ENCODE data around the gene DDX39A. TPM values are rescaled to one million over a fixed set of nuclear protein-coding genes. Genes with fewer than 3 reads are reported as not detected.
"Not testable (repeated sequence)": the region's sequence is repeated elsewhere in the genome, so short reads cannot be mapped to it uniquely, and the experiment has no call there.

Gene DDX39A
- total RNA-seq, 1 donor from 2014 or later = 59.6 TPM

DNA sequence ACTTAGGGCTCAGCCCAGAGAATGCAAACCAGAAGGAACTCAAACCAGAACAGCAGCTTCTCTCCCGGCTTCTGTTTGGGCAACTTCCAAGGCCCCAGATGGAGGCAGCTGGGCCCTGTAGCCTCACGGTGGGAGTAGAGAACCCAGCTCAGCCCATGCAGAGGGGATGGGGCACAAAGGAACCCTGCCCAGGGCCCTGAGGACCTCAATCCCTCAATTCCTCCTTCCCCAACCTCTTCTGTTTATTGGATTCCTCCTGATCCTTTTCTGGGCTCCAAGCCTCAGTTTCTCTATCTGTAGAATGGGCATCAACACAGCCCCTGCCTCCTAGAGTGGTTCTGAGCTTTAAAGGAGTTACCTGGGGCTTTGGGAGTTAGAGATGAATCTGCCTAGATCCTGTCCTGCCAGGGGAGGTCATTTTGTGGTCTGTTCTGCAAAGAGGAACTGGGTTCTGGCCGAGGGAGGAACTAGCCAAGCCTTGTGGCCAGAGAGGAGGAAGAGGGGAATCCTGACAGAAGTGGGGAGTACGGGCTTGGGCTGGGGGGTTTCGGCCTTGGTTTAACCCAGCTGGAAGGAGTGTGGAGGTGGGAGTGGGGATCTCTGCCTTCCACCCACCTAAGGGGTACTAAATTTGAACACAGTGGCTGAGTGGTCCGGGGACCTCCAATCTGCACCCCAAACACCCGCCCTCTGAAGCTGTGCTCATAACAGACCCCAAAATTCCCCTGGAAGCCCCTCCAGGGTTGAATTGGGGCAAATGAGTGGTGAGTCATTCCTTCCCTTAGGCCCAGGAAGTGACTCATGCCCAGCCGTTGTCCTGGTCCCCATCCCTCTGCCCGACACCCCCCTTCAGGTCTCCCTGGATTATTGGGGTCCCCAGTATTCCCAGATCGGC, 35.2 kb downstream of the DDX39A start:
- ATAC-seq = no peak

DNA sequence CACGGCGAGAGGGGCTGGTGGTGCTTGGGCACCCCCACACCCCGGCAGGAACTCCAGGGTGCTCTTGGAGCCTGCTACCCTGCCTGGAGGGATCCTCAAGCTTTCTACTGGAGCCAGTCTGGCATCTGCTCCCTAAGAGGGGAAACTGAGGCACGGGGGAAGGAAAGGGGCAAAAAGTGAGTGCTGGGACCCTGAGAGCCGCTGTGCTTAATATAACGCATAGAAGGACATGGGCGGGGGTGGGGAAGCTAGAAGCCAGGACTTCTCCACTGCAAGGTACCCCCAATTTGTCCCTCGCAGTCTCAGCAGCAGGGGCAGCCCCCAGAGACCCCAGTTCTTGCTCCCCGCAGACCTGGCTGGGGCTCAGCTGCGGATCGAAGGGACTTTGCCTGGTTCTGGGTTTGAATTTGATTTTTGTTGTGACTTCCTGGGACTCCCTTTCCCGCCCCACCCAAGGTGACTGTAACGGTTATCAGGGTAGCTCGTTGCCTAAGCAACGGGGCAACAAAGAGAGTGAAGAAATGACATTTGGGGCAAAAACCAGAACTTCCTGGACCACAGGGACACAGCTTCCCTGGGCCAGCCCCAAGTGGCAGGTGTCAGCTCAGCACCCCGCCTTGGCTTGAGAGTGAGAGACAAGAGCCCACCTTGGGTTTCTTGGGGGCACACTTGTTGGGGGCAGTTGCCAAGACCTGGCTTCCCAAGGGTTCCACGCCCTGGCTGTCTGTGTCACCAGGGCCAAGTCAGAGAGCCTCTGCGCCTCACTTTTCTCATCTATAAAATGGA, 37.3 kb downstream of the DDX39A start:
- peak; percentile 21 for ATAC-seq

DNA sequence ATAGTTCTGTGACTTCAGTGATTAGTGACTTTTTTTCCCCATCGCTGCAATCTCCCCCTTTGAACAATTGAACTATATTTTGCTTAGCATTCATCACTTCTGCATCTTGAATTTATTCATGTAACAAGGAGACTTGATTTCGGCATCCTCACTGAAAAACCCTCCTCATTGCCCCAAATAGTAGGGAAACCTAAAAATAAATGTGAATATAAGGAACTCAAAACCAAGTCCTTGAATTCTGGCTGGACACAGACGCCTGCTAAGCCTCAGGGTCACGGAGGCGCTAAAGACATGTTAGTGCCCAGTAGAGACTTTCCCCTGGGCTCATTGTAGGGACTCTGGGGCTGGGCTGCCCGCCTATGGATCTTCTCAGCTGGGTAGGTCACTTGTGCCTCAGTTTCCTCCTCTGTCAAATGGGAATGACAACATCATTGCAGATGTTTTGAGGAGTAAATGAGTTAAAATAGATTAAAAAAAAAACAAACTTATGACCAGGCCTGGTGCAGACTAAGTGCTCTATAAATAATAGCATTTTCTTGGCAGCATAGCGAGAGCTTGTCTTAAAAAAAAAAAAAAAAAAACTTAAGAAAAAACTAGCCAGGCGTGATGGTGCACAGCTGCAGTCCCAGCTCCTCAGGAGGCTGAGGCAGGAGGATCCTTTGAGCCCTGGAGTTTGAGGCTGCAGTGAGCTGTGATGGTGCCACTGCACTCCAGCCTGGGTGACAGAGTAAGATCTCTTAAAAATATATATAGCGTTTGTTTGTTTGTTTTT, 39.7 kb downstream of the DDX39A start:
- no peak for ATAC-seq

DNA sequence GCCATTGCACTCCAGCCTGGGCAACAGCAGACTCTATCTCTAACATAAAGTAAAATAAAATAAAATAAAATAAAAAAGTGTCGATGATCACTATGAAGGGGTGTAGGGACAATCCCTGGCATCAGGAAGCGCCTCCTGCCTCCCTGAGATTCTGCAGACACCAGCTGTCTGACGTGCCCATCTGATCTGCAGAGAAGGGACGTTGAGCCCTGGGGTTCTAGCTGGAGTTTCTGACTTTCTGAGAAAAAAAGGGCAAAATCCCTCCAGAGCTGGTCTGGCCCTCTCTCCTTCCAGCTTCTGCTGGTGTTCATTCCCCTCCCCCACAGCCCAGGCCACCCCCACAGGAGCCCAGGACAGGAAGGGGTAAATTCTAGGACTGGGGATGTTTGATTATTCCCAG, 40.3 kb downstream of the DDX39A start:
- no peak for ATAC-seq

DNA sequence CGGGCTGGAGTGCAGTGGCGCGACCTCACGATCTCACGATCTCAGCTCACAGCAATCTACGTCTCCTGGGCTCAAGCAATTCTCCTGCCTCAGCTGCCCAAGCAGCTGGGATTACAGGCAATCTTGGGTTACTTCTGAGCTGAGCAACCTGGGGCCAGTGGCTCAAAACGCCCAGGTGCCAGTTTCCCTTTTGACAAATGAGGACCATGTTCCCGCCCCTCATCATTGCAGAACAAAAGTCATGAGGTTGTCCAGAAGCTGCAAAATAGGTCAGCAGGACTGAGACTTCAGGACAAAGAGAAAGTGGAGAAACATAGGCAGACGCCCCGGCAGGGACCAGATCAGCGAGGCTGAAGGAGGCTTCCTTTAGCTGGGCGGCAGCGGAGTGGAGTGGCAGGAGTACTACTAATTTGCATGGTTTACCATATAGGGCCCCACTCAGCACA, 41.2 kb downstream of the DDX39A start:
- no peak for ATAC-seq

DNA sequence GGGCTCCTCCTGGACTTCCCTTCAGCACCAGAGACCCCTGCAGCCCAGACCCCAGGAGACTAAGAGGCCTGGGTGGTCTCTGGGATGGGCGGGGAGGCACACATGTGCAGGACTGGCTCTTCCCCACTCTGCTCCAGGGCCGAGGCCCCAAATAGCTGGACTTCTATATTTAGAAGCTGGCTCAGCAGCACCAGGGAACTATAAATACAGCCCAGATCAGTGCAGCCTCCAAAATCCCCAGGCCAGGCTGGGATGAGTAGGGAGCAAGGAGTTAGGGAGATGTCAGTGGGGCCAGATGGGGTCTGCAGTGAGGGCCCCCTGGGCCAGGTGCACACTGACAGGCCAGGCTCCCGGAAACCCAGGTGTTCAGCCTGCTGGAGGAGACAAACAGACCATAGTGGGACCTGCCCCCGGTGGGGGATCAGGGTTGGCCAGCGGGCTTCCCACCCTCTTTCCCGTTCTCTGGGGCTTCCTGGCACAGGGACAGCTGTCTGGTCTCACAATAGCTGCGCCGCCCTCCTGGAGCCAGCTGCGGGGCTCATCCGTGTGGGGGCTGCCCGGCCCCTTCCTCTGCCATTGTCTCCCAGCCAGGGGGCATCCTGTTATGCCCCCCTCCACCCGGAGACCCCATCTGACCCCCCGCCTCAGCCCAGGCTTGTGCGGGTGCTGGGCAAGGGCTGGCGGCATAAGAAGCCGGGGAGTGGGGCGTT, 43.4 kb downstream of the DDX39A start:
- ATAC-seq = peak; percentile 40

DNA sequence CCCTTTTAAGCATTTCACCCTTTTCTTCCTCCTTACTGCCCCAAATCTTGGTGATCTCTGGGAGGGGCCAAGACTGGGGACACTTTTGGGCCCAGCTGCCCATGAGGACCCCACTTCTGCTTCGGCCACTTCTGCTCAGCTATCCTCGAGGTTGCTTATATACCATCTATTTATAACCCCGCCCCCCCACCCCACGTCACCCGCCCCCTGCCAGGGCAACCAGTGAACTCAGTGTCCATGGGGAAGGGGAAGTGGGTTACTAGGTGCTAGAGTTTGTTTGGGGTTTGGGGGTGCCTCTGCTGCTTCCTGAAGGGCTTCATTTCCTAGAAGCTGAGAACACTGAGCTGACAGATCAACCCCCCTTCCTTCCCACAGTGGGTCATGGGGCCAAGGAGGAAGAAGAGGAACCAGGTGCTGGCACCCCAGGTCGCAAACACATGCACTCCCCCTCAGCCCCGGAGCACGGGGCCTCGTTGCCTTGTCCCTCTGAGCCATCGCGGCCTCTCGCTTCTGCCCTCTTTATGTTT, 44.0 kb downstream of the DDX39A start:
- ATAC-seq = peak; percentile 67

DNA sequence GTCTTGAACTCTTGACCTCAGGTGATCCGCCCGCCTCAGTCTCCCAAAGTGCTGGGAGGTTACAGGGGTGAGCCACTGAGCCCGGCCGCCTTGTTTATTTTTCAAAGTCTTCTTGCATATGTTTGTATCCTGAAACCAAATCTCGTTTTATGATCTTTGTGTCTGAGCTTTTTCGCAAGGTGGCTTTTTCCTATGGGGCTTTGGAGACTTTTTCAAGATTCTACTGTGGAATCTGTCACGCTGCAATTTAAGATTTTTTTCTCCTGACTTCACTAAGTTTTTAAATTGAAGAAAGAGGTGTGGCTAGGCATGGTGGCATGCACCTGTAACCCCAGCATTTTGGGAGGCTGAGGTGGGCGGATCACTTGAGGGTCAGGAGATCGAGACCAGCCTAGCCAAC, 44.8 kb downstream of the DDX39A start:
- not testable (repeated sequence) for ATAC-seq

DNA sequence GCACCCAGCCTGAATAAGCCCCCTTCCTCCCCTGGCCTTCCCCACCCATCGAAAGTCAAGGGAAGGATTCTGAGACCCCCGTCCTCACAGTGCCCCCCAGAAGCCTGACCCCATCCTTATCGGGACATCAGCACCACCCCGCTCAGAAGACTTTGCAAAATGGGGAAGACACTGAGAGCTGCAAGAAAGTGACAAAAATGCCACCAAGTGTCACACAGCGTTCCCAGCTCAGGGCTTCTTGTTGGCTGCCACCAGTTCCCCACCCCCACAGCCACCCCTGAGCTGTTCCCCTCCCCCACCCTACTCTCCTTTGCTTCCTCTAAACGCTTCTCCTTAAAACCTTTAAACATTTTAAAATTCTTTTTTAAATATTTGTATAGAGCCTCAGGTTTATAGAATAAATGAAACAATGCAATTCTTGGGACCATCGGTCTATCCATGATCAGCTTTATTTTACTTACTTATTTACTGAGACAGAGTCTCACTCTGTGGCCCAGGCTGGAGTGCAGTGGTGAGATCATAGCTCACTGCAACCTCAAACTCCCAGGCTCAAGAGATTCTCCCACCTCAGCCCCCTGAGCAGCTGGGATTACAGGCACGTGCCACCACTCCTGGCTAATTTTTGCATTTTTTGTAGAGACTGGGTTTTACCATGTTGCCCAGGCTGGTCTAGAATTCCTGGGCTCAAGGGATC, 46.6 kb downstream of the DDX39A start:
- ATAC-seq = not testable (repeated sequence)

DNA sequence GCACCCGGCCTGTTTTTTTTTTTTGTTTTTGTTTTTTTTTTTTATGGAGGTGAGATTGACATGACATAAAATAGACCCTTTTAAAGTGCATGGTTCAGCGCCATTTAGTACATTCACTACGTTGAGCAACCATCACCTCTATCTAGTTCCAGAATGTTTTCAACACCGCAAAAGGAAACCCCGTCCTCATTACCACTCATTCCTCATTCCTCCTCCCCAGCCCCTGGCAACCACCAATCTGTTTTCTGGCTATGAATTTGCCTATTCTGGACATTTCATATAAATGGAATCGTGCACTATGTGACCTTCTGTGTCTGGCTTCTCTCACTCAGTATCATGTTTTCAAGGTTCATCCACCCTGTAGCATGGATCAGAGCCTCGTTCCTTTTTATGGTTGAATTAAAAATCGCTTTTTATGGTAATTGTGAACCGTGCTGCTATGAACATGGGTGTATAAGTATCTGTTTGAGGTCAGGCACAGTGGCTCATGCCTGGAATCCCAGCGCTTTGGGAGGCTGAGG, 47.8 kb downstream of the DDX39A start:
- no peak for ATAC-seq

DNA sequence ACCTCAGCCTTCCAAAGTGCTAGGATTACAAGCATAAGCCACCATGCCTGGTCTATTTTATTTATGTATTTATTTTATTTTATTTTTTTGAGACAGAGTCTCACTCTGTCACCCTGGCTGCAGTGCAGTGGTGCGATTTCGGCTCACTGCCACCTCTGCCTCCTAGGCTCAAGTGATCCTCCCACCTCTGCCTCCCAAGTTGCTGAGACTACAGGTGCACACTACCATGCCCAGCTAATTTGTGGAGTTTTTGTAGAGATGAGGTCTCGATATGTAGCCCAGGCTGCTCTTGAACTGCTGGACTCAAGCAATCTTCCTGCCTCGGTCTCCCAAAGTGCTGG, 48.2 kb downstream of the DDX39A start:
- ATAC-seq = no peak

DNA sequence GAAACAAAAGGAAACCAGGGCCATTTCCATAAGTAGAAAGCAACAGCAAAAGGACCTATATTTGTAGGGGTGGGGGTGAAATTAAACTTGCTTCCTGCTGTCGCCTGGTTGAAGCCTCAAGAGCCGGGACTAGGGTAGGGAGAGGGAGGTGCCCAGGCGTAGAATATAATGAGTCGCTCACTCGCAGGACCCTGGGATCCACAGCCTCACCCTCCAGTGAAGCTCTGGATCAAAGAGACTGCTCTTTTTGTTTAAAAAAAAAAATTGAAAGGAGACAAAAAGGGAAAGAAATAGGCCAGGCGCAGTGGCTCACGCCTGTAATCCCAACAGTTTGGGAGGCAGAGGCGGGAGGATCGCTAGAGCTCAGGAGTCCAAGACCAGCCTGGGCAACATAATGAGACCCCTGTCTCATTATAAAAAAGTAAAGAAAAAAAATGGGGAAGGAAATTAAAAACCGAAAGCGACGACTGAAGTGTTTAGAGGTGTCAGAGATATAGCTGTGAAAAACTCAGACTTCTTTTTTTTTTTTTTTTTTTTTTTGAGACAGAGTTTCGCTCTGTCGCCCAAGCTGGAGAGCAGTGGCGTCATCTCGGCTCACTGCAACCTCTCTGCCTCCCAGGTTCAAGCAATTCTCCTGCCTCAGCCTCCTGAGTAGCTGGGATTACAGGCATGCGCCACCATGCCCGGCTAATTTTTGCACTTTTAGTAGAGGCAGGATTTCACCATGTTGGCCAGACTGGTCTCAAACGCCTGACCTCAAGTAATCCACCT, 48.8 kb downstream of the DDX39A start:
- no peak for ATAC-seq

DNA sequence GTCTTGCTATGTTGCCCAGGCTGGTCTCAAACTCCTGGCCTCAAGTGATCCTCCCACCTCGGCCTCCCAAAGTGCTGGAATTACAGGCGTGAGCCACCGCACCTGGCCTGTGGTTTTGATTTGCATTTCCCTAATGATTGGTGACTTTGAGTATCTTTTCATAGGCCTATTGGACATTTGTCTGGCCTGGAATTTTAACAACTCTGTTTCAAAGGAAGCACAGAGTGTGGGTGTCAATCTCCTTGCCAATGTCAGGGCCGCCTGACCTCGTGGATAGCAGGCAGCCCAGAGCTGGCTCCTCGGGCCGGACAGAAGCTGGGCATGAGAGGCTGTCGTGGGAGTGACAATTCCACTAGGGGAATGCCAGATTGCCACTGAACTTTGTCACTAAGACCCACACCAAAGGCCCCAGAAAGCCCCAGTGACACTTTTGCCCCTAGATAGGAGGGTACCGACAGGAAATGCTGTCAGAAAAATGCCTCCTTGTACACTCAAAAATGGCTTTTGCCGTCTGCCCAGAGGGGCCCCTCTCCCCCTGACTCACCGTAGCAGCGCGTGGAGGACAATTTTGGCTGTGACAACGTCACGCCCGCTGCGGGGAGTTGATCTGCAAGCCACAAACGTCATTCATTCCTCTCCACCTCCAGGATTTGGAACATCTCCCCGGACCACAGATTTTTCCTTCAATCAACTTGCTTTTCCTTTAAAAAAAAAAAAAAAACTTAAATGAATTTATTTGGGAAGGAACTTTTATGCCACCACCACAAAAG, 49.6 kb downstream of the DDX39A start:
- ATAC-seq = no peak

DNA sequence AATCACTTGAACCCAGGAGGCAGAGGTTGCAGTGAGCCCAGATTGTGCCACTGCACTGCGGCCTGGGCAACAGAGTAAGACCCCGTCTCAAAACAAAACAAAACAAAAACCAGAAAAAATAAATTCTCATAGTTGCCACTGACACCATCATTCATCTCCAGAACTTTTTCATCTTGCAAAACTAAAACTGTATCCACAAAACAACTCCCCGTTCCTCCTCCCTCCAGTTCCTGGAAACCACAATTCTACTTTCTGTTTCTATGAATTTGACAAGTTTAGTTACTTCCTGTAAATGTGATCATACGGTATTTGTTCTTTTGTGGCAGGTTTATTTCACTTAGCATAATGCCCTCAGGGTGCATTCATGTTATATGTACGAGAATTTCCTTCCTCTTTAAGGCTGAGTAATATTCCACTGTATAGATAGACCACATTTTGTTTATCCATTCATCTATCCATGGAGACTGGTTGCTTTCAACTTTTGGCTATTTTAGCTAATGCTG, 51.1 kb downstream of the DDX39A start:
- ATAC-seq = no peak

DNA sequence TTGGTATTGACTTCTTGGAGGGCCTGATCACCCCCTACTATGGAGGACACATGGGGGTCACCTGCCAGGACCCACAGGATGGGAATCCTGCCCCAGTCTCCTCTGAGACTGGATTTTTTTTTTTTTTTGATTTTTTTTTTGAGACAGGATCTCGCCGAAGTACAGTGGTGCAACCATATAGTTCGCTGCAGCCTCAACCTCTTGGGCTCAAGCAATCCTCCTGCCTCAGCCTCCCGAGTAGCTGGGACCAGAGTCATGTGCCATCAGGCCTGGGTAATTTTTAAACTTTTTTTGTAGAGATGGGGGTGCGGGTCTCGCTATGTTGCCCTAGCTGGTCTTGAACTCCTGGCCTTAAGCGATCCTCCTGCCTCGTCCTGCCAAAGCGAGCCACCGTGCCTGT, 52.1 kb downstream of the DDX39A start:
- ATAC-seq = no peak

DNA sequence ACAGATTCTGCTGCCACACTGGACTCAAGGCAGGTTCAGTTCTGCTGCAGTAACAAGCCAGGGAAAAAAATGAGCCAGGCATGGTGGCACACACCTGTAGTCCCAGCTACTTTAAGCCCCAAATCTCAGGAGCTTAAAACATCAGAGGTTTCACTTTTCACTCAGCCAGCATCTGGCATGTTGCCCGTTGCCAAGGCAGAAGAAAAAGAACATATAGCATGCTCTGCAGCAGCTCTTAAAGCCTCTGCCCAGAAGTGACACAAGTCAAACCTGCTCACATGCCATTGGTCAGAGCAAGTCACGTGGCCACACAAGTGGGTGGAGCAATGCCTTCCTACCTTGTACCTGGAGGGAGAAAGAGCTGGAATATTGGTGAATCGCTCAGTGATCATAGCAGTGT, 52.6 kb downstream of the DDX39A start:
- peak; percentile 88 for ATAC-seq

DNA sequence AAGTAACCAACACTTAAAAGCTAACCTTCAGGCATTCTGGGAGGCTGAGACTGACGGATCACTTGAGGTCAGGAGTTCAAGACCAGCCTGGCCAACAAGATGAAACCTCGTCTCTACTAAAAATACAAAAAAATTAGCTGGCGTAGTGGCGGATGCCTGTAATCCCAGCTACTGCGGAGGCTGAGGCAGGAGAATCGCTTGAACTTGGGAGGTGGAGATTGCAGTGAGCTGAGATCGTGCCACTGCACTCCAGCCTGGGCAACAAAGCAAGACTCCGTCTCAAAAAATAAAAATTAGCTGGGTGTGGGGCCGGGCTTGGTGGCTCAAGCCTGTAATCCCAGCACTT, 55.1 kb downstream of the DDX39A start:
- ATAC-seq = not testable (repeated sequence)

DNA sequence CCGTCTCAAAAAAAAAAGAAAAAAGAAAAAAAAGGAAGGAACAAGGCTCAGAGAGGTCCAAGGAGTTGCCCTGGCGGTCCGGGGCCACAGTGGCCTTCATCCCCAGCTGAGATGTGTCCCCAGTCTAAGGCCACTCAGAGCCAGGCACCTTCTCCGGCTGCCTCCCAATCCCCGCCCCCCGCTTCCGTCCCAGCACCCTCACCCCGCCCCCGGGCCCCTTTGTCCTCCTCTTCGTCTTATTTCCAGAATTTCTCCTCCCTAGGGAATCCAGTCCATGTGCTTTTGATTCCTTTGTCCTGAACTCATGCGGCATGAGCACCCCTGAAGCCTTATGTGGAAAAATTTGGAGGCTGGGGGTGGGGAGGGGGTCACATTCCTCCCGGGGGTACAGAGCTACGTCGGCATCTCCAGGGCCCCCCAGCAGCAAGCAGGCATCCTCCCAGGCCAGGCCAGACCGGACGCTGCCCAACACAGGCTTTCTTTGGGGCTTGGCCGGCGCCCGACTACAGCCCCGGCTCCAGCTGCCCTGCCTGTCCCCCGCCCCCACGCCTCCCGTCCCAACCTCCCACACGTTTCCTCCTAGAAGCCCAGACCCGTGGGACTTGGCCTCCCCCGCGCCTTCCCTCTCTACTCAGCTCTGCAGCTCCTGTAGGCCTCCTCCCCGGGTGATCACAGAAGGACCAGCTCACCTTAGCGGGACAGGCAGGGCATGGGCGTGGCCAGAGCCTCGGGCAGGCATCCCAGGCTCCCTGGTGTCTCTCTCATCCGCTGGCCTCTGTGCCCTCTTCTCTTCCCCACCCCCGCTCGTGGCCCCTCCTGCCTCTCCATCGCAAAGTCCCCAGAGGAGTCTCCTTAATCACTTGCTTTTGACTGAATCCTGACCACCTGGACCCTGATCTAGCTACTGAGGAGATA, 55.7 kb downstream of the DDX39A start:
- peak; percentile 53 for ATAC-seq

Measured in esophagus mucosa (tissue), 1 donor.